PC-3 (cell line): ENCODE measurements around the gene LUZP4.

Experiments used
- EZH2 ChIP-seq: fragments of 300-600 bp; sonication (generic); IDR thresholded peaks from one replicate; pipeline ENCODE4 v1.6.1; 2017; ENCODE audit warnings: antibody characterized with exemption, mild to moderate bottlenecking, low read length; ENCODE audit not compliant: unreplicated experiment
- EZH2phosphoT487 ChIP-seq: fragments of 300-600 bp; sonication (generic); IDR thresholded peaks from 2 replicates; pipeline ENCODE4 v1.6.1; 2018; ENCODE audit warnings: mild to moderate bottlenecking, antibody characterized with exemption, low read length, borderline replicate concordance
- TF ChIP-seq, protein P1 (sequence below): fragments of 300-600 bp; sonication (generic); conservative IDR thresholded peaks from 2 replicates; pipeline ENCODE4 v1.5.1; 2017; ENCODE audit warnings: antibody characterized with exemption, low read depth, mild to moderate bottlenecking, low read length

DNA sequence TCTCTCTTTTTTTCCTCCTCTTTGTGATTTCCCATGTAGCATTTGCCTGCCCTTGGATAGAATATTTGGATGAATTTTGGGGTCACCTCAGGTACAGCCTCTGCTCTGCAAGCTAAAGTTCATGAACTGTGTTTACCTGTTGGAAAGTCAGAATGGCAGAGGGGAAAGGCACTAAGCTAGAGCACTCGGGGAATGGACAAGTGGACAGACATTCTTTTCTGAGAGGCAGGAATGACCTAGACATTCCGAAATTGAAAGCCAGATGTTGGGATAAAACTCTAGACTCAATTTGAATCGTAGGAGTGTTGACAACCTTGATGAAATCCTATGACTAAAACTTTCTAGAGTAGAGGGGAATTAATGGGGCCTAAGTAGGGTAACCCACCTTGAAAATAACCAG is 56.1 kb downstream of the LUZP4 start:
- TF ChIP-seq, protein P1, sequence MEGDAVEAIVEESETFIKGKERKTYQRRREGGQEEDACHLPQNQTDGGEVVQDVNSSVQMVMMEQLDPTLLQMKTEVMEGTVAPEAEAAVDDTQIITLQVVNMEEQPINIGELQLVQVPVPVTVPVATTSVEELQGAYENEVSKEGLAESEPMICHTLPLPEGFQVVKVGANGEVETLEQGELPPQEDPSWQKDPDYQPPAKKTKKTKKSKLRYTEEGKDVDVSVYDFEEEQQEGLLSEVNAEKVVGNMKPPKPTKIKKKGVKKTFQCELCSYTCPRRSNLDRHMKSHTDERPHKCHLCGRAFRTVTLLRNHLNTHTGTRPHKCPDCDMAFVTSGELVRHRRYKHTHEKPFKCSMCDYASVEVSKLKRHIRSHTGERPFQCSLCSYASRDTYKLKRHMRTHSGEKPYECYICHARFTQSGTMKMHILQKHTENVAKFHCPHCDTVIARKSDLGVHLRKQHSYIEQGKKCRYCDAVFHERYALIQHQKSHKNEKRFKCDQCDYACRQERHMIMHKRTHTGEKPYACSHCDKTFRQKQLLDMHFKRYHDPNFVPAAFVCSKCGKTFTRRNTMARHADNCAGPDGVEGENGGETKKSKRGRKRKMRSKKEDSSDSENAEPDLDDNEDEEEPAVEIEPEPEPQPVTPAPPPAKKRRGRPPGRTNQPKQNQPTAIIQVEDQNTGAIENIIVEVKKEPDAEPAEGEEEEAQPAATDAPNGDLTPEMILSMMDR, result no peak
- no peak for TF ChIP-seq EZH2phosphoT487
- no peak for TF ChIP-seq EZH2
